Measurements from ENCODE around the gene FMNL2. TPM values are rescaled to one million over a fixed set of nuclear protein-coding genes. Genes with fewer than 3 reads are reported as not detected.

Gene FMNL2
- total RNA-seq, 1 donor from 2014 or later = 166 TPM

DNA sequence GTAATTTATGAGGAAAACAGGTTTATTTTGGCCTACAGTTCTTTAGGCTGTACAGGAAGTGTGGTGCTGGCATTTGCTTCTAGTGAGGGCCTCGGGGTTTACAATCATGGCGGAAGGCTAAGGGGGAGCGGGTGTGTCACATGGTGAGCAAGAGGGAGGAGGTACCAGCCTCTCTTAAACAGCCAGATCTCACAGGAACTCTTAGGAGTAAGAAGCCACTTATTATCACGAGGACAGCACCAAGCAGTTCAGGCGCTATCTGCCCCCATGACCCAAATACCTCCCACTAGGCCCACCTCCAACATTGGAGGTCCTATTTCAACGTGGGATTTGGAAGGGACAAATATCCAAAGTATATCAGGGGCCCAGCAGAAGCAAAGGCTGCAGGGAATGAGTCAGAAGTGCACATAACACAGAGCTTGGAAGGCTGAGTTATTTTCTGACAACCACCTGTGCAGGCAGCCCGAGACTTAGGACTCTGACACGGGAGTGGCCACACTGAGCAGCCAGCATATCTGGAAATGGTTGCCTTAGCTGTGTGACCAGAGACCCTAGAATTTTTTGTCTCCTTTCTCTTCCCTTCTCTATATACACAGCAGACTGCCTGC, 211.4 kb downstream of the FMNL2 start:
- Mint-ChIP-seq H3K4me3 (ENCODE audit: unreplicated experiment) (no peak overlapping the region), H3K9me3 (ENCODE audit: unreplicated experiment) (peaks cover 6% of the 10 kb centered on the region), H3K27me3 (ENCODE audit: unreplicated experiment) (peaks cover 5% of the 10 kb centered on the region)

DNA sequence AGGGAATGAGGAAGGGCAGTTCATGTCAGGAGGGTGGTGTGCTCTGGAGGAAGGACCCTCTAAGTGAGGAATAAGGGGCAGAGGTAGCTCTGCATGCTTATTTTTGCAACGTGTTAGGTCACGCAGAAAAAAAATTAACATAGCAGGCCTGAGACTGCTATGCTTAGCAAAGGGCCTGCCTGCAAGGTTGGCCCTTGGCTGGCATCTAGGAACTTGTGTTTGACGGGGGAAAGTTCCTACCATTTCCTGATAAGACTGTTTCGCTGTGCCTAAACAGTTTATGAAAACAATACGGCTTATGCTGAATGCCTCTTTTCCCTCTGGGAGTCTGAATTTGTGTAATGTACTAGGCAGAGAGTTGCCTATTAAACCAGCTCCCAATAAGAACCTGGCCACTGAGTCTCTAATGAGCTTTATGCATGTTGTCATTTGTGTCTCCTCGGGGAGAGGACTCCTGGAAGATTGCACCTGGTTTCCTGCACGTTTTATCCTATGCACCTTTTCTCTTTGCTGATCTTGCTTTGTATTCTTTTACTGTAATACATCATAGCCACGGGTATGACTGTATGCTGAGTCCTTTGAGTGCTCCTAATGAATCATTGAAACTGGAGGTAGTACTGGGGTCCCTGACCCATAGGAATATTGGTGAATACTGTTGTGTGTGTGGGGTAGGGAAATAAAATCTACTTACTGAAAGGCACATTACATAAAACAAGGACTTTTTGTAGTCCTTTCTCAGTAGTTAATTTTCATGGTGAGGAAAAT, 213.3 kb downstream of the FMNL2 start:
- Mint-ChIP-seq H3K36me3 (ENCODE audit: unreplicated experiment) (no peaks in the 10 kb centered on the region), H3K9me3 (ENCODE audit: unreplicated experiment) (peaks cover 6% of the 10 kb centered on the region), H3K27me3 (ENCODE audit: unreplicated experiment) (peaks cover 5% of the 10 kb centered on the region), H3K27ac (ENCODE audit: unreplicated experiment) (peak overlapping the region; percentile 55), H3K4me3 (ENCODE audit: unreplicated experiment) (peak overlapping the region; percentile 31), H3K4me1 (ENCODE audit: low read depth, unreplicated experiment) (peaks cover 41% of the 10 kb centered on the region)
- TF ChIP-seq, protein P1, sequence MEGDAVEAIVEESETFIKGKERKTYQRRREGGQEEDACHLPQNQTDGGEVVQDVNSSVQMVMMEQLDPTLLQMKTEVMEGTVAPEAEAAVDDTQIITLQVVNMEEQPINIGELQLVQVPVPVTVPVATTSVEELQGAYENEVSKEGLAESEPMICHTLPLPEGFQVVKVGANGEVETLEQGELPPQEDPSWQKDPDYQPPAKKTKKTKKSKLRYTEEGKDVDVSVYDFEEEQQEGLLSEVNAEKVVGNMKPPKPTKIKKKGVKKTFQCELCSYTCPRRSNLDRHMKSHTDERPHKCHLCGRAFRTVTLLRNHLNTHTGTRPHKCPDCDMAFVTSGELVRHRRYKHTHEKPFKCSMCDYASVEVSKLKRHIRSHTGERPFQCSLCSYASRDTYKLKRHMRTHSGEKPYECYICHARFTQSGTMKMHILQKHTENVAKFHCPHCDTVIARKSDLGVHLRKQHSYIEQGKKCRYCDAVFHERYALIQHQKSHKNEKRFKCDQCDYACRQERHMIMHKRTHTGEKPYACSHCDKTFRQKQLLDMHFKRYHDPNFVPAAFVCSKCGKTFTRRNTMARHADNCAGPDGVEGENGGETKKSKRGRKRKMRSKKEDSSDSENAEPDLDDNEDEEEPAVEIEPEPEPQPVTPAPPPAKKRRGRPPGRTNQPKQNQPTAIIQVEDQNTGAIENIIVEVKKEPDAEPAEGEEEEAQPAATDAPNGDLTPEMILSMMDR (IDR thresholded peaks at IDR 0.05; ENCODE audit: partially characterized antibody, unreplicated experiment) = no peak
- DNase-seq = no peak

More for the DNA sequence above, 211.4 kb downstream of the FMNL2 start:
- no peaks in the 10 kb centered on the region for H3K36me3 Mint-ChIP-seq (ENCODE audit: unreplicated experiment)
- H3K27ac Mint-ChIP-seq (ENCODE audit: unreplicated experiment) = peak overlapping the region; percentile 67
- TF ChIP-seq, protein P1 (IDR thresholded peaks at IDR 0.05; ENCODE audit: partially characterized antibody, unreplicated experiment) = no peak
- DNase-seq = no peak
- peaks cover 45% of the 10 kb centered on the region for H3K4me1 Mint-ChIP-seq (ENCODE audit: low read depth, unreplicated experiment)

DNA sequence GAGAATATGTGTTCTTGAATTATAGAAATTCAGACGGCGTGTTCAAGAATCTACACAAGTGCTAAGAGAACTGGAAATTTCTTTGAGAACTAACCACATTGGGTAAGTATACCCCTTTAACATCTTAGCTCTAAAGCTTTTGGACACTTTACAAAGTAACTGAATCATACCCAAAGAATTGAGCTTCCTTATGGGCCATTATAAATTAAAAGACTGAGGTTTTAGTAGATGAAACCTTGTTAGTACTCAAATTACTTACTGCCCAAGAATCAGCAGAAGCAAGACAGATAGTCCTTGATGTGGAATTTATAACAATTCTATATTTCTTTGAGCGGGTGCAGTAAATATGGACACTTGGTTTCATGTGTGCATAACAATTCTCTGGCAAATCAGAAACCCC, 214.0 kb downstream of the FMNL2 start:
- H3K9me3 Mint-ChIP-seq (ENCODE audit: unreplicated experiment) = peaks cover 6% of the 10 kb centered on the region
- no peaks in the 10 kb centered on the region for H3K36me3 Mint-ChIP-seq (ENCODE audit: unreplicated experiment)
- no peak for DNase-seq
- H3K27ac Mint-ChIP-seq (ENCODE audit: unreplicated experiment) = no peak overlapping the region
- no peak overlapping the region for H3K4me3 Mint-ChIP-seq (ENCODE audit: unreplicated experiment)
- TF ChIP-seq, protein P1 (IDR thresholded peaks at IDR 0.05; ENCODE audit: partially characterized antibody, unreplicated experiment) = no peak
- peaks cover 41% of the 10 kb centered on the region for H3K4me1 Mint-ChIP-seq (ENCODE audit: low read depth, unreplicated experiment)
- peaks cover 5% of the 10 kb centered on the region for H3K27me3 Mint-ChIP-seq (ENCODE audit: unreplicated experiment)

DNA sequence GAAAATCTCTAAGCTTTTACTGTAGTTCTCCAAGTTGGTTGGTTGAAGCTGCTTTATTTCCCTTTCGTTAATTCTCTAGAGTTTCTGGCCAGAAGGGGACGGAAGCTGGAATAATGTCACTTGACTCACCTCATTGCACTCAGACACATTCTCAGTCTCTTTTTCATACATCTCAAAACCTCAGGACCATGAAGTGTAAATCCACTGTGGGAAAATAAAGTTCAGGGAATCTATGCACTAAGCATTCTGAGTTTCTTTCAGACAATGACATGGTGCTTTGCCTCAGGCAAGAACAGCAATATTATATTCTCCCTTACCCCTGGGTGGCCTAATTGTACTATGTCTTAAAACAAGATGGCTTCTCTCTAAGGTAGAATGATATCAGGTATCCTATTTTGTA, 214.4 kb downstream of the FMNL2 start:
- DNase-seq = no peak
- Mint-ChIP-seq H3K9me3 (ENCODE audit: unreplicated experiment) (peaks cover 6% of the 10 kb centered on the region), H3K4me1 (ENCODE audit: low read depth, unreplicated experiment) (peaks cover 39% of the 10 kb centered on the region), H3K36me3 (ENCODE audit: unreplicated experiment) (no peaks in the 10 kb centered on the region), H3K27me3 (ENCODE audit: unreplicated experiment) (peaks cover 5% of the 10 kb centered on the region), H3K4me3 (ENCODE audit: unreplicated experiment) (no peak overlapping the region), H3K27ac (ENCODE audit: unreplicated experiment) (no peak overlapping the region)
- TF ChIP-seq, protein P1 (IDR thresholded peaks at IDR 0.05; ENCODE audit: partially characterized antibody, unreplicated experiment) = no peak

DNA sequence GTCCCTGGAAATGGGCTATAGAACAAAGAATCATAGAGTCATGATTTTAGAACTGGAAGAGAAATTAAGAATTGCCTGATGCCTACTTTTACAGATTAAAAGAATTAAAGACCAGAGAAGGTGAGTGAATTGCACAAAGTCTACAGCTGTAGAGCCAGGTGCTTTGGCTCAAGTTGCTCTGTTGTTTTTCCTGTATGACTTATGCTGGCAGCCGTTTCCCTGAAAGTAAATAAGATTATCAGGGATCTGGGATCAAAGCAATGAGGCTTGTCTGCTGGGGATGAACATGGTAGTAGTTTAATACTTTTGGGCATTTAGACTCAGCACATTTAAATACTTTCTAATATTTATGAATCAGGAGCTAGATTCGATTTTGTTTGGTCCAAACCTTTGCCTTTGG, 215.4 kb downstream of the FMNL2 start:
- TF ChIP-seq, protein P1 (IDR thresholded peaks at IDR 0.05; ENCODE audit: partially characterized antibody, unreplicated experiment) = no peak
- H3K36me3 Mint-ChIP-seq (ENCODE audit: unreplicated experiment) = no peaks in the 10 kb centered on the region
- H3K4me3 Mint-ChIP-seq (ENCODE audit: unreplicated experiment) = no peak overlapping the region
- peaks cover 5% of the 10 kb centered on the region for H3K27me3 Mint-ChIP-seq (ENCODE audit: unreplicated experiment)
- no peak overlapping the region for H3K27ac Mint-ChIP-seq (ENCODE audit: unreplicated experiment)
- no peak for DNase-seq
- H3K4me1 Mint-ChIP-seq (ENCODE audit: low read depth, unreplicated experiment) = peaks cover 37% of the 10 kb centered on the region
- H3K9me3 Mint-ChIP-seq (ENCODE audit: unreplicated experiment) = peaks cover 6% of the 10 kb centered on the region

Measured in glutamatergic neuron (in vitro differentiated cells).